K562 (cell line): ENCODE results near the gene FRMPD2. TPM values are rescaled to one million over a fixed set of nuclear protein-coding genes. Genes with fewer than 3 reads are reported as not detected.

Experiments
- FOXP4 ChIP-seq: sonication (generic); formaldehyde crosslinking; IDR thresholded peaks from 2 replicates; pipeline ENCODE4 v1.8.0; 2022; ENCODE audit warnings: mild to moderate bottlenecking, missing genetic modification reagents, borderline replicate concordance
- GTF2A2 ChIP-seq: IDR thresholded peaks from 2 replicates; pipeline ENCODE4 v1.6.1; 2016; ENCODE audit warnings: mild to moderate bottlenecking, missing genetic modification characterization, missing compliant biosample characterization
- IRF9 ChIP-seq: fragments of 450-650 bp; IDR thresholded peaks from 2 replicates; pipeline ENCODE4 v1.6.1; 2016; ENCODE audit warnings: missing biosample characterization, missing genetic modification characterization
- L3MBTL2 ChIP-seq: fragments of 450-650 bp; IDR thresholded peaks from 2 replicates; pipeline ENCODE4 v1.6.1; 2016; ENCODE audit warnings: mild to moderate bottlenecking, moderate library complexity
- MBD2 ChIP-seq: sonication (generic); IDR thresholded peaks from 2 replicates; pipeline ENCODE4 v1.6.1; 2016; ENCODE audit warnings: low read depth, borderline replicate concordance
- NBN ChIP-seq: fragments of 450-650 bp; IDR thresholded peaks from 2 replicates; pipeline ENCODE4 v1.6.1; 2016; ENCODE audit warnings: low read depth, mild to moderate bottlenecking
- RBBP5 ChIP-seq: fragments of 200-600 bp; sonication (generic); IDR thresholded peaks from 2 replicates; pipeline ENCODE4 v1.6.1; 2012; ENCODE audit warnings: borderline replicate concordance, mild to moderate bottlenecking, low read length, control low read depth, inconsistent platforms; ENCODE audit not compliant: insufficient read depth, poor library complexity, severe bottlenecking
- ZBTB17 ChIP-seq: fragments of 450-650 bp; formaldehyde crosslinking; IDR thresholded peaks from 2 replicates; pipeline ENCODE4 v1.4.0; 2020; ENCODE audit warnings: mild to moderate bottlenecking
- ZBTB40 ChIP-seq, 2 experiments: fragments of 450-650 bp in 1 of 2; sonication (generic) in 1 of 2; formaldehyde crosslinking in 1 of 2; IDR thresholded peaks; 2 replicates each; pipeline versions ENCODE4 v1.7.1 to v1.9.0; 2016 to 2022; ENCODE audit warnings: inconsistent platforms in 1 of 2, mild to moderate bottlenecking in 1 of 2, missing genetic modification reagents in 1 of 2
- ZC3H8 ChIP-seq: fragments of 450-650 bp; IDR thresholded peaks from 2 replicates; pipeline ENCODE4 v1.6.1; 2017
- ZEB2 ChIP-seq: fragments of 450-650 bp; IDR thresholded peaks from 2 replicates; pipeline ENCODE4 v1.6.1; 2016
- ZNF175 ChIP-seq: fragments of 200-800 bp; sonication (Bioruptor generic); IDR thresholded peaks from 2 replicates; pipeline ENCODE4 v1.6.1; 2016; ENCODE audit warnings: low read depth, mild to moderate bottlenecking, missing genetic modification characterization, missing compliant biosample characterization
- ZNF347 ChIP-seq: fragments of 450-650 bp; formaldehyde crosslinking; IDR thresholded peaks from 2 replicates; pipeline ENCODE4 v1.4.0; 2020; ENCODE audit warnings: low read depth, mild to moderate bottlenecking, moderate library complexity
- polyA plus RNA-seq, 8 experiments: library from polyadenylated mRNA; depleted of rRNA in 4 of 8; stranded (reverse) in 5 of 8; unstranded in 3 of 8; fragments of >200 nt; fragmentation: Nextera tagmentation in 2 of 8; fragmentation: Illumina TruSeq in 1 of 8; extraction: Ambion mirVana in 2 of 8; extraction: Trizol in 1 of 8; gene quantifications; 2 replicates each; pipeline versions ENCODE4 v1.2.1 to v1.2.3, GENCODE V29; 2011 to 2014; ENCODE audit warnings: inconsistent platforms in 1 of 8, missing spikeins in 1 of 8
- total RNA-seq, 7 experiments: library from RNA; depleted of rRNA in 6 of 7; stranded (reverse); fragments of >200 nt in 6 of 7; fragmentation: Illumina TruSeq in 2 of 7; extraction: Trizol in 2 of 7; gene quantifications; 2 replicates each; pipeline versions ENCODE4 v1.2.1 to v1.2.3, GENCODE V29; 2011 to 2021; ENCODE audit warnings: low replicate concordance in 1 of 7

Gene FRMPD2
- total and polyA plus RNA-seq, 9 of the 15 experiments (the other 6 are each of a cell fraction or from before 2014, with no cell fraction given): 0.12 to 0.95 (median 0.33) TPM

GRCh38 chr10:48305905-48306264 is 31.4 kb upstream of the FRMPD2 start (continued):
- TF ChIP-seq ZC3H8 (no peak), ZEB2 (peak; percentile 71), ZNF347 (CRISPR knock-in tag) (no peak), IRF9 (no peak), GTF2A2 (tag) (no peak), ZBTB17 (0 out of 2 replicates have a peak, but pooled peaks have one; percentile 13), MBD2 (0 out of 2 replicates have a peak, but pooled peaks have one; percentile 19), ZBTB40 (IDR thresholded peaks at IDR 0.05) (0 out of 2 replicates have a peak, but pooled peaks have one; percentile 43), ZBTB40 (CRISPR knock-in tag; IDR thresholded peaks at IDR 0.05) (no peak), ZNF175 (CRISPR knock-in tag) (peak; percentile 61; the same call in 1 of the 2 replicates), L3MBTL2 (no peak), FOXP4 (no peak), NBN (0 out of 2 replicates have a peak, but pooled peaks have one; percentile 41), RBBP5 (no peak)
